GM21515 (cell line): ENCODE measurements around the gene DUSP19.

Experiments used
- ATAC-seq: cut with Tn5 transposase; IDR thresholded peaks from one replicate; pipeline ENCODE4 v1.9.1; 2021; ENCODE audit not compliant: unreplicated experiment

The DUSP19 gene

DNA sequence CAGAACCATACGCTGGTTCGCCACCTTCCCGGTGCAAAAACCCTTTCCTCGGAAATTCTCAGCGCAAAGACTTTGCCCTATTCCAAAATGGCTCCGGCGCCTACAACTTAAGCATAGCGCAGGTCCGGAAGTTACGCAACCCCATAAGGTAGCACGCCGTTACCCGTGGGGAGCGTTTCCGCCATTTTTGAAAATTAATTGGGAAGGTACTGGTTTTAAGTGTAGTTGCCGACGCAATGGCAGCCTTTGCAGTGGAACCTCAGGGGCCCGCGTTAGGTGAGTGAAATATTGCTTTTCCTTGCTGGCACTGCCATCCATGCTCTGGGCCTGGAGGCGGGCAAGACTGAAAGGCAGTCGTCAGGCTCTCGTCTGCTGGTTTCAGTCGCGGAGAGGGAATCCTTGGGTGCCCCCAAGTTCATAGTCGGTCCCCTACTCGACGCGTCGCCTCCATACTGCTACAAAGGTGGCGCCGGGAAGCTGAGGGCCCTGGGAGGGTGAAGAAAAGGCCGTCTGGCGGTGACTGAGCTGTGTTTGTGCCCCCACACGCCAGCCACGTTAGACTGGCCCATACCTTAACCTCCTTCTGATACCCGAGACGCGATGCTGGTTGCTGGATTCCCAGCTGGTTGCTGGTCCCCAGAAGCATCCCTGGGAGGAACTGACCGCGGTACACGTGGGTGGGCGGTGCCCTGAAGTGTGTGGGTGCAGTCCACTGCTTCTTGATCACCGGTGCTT is 45.8 kb downstream of the DUSP19 start, which contains the start of gene NUP35:
TSS of gene NUP35 (plus strand) at position 222 of the 735 bp plus-strand sequence. CDS start at position 237, 15 bp downstream.
- ATAC-seq, result peak; percentile 93

DNA sequence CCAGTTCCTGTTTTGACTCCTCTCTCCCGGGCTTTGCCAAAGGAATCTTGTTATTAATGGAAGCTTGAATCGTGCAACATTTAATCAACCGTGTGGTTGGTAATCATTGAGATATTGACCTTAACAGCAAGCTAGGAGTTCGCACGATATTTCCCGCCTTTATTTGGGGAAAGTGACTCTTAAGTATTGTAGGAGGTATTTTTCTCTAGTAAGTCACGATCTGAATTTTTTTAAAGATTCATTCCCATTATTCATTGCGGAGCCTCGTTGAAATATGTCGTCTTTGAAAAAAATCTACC is 46.4 kb downstream of the DUSP19 start:
- ATAC-seq, result no peak

DNA sequence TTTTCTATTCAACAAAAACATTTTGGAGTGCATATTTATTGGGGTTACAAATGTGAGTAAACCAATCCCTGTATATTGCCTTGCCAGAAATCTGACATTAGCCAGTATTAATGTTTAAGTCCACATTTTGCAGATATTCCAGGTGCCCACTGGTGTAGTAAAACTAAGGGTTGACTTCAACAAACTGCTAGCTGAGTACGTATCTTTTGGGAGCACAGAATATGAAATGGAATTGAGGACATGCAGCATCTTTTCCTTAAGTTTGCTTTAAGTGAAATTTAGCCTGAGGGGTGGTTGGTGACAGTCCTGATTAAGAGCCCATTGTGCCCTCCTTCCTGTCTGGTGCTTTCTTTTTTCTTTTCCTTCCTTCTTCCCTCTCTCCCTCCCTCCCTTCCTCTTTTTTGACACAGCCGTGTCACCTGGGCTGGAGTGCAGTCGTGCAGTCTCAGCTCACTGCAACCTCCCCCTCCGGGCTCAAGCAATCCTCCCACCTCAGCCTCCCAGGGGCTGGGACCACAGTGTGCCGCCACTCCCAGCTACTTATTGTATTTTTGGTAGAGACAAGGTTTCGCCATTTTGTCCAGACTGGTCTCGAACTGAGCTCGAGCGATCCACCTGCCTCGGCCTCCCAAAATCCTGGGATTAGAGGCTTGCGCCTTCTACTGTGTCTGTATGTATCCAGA is 47.3 kb downstream of the DUSP19 start:
- ATAC-seq, result no peak

DNA sequence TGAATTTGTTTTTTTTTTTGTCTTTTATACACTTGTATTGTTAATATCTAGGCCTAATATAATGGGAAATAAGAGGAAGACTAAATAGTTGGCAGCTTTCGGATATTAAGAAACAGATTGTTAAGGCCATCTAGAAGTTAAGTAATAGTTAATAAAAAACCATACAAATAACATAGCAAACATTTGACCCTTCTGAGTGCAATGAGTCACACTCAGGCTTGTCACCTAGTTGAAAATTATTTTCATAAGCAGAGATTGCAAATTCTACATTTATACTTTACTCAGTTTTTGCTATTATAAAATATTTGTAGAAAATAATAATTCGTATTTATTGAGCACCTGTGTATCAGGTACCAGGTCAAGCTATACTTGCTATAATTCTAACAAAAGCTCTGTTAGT is 48.1 kb downstream of the DUSP19 start:
- no peak for ATAC-seq

DNA sequence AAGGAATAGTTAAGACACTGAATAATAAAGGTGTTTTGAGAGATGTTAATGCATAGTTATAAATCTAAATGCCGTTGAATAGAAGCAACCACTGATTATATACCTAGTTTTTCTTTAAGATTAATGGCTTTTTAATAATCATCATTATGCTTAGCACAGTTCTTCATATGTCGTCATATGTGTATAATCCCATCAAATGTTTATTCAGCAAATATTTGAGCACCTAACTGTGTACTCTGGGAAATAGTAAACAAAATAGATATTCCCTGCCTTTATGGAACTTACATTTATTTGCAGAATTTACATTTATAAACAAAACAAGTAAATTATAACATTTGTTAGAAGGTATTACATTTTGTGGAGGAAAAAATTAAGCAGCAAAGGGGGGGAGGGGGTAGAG is 55.5 kb downstream of the DUSP19 start:
- ATAC-seq, result no peak

DNA sequence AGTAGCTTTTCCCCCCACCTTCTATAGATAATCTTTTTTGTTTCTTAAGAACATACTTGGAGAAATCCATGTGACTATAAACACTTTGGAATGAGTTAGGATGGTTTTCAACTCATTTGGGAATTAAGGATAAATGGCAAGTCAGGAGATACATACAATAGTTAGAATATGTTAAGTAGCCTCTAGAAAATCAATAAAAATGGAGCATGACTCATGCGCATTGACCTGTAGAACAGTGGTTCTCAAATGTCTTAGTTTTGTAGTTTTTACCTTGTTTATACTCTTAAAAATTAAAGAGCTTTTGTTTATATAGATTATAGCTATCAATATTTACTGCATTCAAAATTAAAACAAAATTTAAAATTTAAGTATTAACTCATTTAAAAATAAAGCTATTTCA is 70.4 kb downstream of the DUSP19 start:
- no peak for ATAC-seq

DNA sequence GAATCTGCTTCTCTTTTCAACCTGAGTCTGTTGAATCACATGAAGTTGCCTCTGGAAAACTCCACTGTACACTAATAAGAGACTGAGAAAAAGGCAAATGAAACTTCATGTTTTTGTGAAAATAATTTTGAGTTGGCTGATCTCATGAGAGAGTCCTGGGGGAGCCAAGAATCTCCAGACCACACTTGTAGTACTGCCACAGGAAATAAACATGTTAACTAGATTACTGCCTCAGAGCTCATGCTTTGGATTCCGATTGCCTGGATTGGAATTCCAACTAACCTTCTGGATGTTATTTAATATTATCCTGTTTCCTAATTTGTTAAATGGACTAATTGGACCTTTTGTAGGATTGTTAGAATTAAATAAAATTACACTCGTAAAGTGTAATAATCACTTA is 70.9 kb downstream of the DUSP19 start:
- no peak for ATAC-seq
